GM23338 (cell line): Measurements from ENCODE around the gene ALOX15. TPM values are rescaled to one million over a fixed set of nuclear protein-coding genes. Genes with fewer than 3 reads are reported as not detected.

ENCODE experiments used
- ATAC-seq: fragments of 200-7000 bp; cut with Tn5 transposase; 3 replicates; pipeline ENCODE4 v1.9.1; 2020
- DNase-seq: peaks from one replicate; pipeline ENCODE4 v3.0.0-alpha.2; 2015; ENCODE audit warnings: low spot score
- H2AFZ ChIP-seq: fragments of 200-600 bp; sonication (generic); 2 replicates; pipeline ENCODE4 v1.8.0; 2016; ENCODE audit warnings: antibody characterized with exemption, mild to moderate bottlenecking, moderate library complexity
- H3F3A ChIP-seq: fragments of 200-600 bp; sonication (generic); replicated peaks from 2 replicates; pipeline ENCODE4 v1.8.0; 2017; ENCODE audit warnings: antibody characterized with exemption, mixed run types, low read depth
- H3K27ac ChIP-seq: fragments of 200-600 bp; sonication (generic); 2 replicates; pipeline ENCODE4 v1.6.1; 2016; ENCODE audit warnings: low read depth
- H3K27me3 ChIP-seq: fragments of 200-600 bp; sonication (generic); 2 replicates; pipeline ENCODE4 v1.8.0; 2016; ENCODE audit warnings: mild to moderate bottlenecking, mixed run types, moderate library complexity; ENCODE audit not compliant: insufficient read depth
- H3K36me3 ChIP-seq: fragments of 200-600 bp; sonication (generic); 2 replicates; pipeline ENCODE4 v1.8.0; 2016; ENCODE audit warnings: mild to moderate bottlenecking; ENCODE audit not compliant: insufficient read depth
- H3K4me1 ChIP-seq: fragments of 200-600 bp; sonication (generic); 2 replicates; pipeline ENCODE4 v1.8.0; 2016; ENCODE audit warnings: mild to moderate bottlenecking, moderate library complexity; ENCODE audit not compliant: insufficient read depth
- H3K4me2 ChIP-seq: fragments of 200-600 bp; sonication (generic); 2 replicates; pipeline ENCODE4 v1.7.1; 2017; ENCODE audit warnings: mixed run types
- H3K4me3 ChIP-seq: fragments of 200-600 bp; sonication (generic); 2 replicates; pipeline ENCODE4 v1.6.1; 2016; ENCODE audit warnings: mixed run types
- H3K79me2 ChIP-seq: fragments of 200-600 bp; sonication (generic); replicated peaks from 2 replicates; pipeline ENCODE4 v1.8.0; 2017; ENCODE audit warnings: mild to moderate bottlenecking; ENCODE audit not compliant: insufficient read depth
- H3K9me2 ChIP-seq: fragments of 200-600 bp; sonication (generic); 2 replicates; pipeline ENCODE4 v1.8.0; 2017; ENCODE audit not compliant: insufficient read depth
- H4K20me1 ChIP-seq: fragments of 200-600 bp; sonication (generic); replicated peaks from 2 replicates; pipeline ENCODE4 v1.8.0; 2017; ENCODE audit warnings: mild to moderate bottlenecking; ENCODE audit not compliant: insufficient read depth
- H3K27ac Mint-ChIP-seq: 2 replicates; pipeline ENCODE4 v1.8.0; 2020; ENCODE audit warnings: inconsistent platforms, mild to moderate bottlenecking, moderate library complexity, mixed read lengths
- H3K27me3 Mint-ChIP-seq: 3 replicates; pipeline ENCODE4 v1.8.0; 2022; ENCODE audit warnings: low read depth, mild to moderate bottlenecking, moderate library complexity, mixed read lengths, inconsistent platforms; ENCODE audit not compliant: insufficient read depth, poor library complexity
- H3K36me3 Mint-ChIP-seq: 3 replicates; pipeline ENCODE4 v1.8.0; 2021; ENCODE audit warnings: low read depth, mild to moderate bottlenecking, inconsistent platforms, moderate library complexity, mixed read lengths
- H3K4me1 Mint-ChIP-seq: 3 replicates; pipeline ENCODE4 v1.8.0; 2020; ENCODE audit warnings: mild to moderate bottlenecking, inconsistent platforms, mixed read lengths
- H3K4me3 Mint-ChIP-seq: 3 replicates; pipeline ENCODE4 v1.8.0; 2021; ENCODE audit warnings: moderate library complexity, mild to moderate bottlenecking, inconsistent platforms, mixed read lengths
- H3K9me3 Mint-ChIP-seq: 3 replicates; pipeline ENCODE4 v1.8.0; 2020; ENCODE audit warnings: moderate library complexity, mild to moderate bottlenecking, inconsistent platforms, mixed read lengths
- CREB1 ChIP-seq: fragments of 250-450 bp; sonication (Bioruptor Pico); IDR thresholded peaks from 2 replicates; pipeline ENCODE4 v1.5.0; 2020; ENCODE audit warnings: low read depth, mild to moderate bottlenecking, moderate library complexity
- CTCF ChIP-seq, 2 experiments: fragments of 200-600 bp in 1 of 2; sonication (generic) in 1 of 2; conservative IDR thresholded peaks; 2 replicates each; pipeline versions ENCODE4 v1.5.1 to v1.6.1; 2016 to 2017; ENCODE audit warnings: antibody characterized with exemption in 2 of 2, low read depth in 2 of 2, mild to moderate bottlenecking in 2 of 2, moderate library complexity in 1 of 2
- ETS1 ChIP-seq: IDR thresholded peaks from 2 replicates; pipeline ENCODE4 v1.6.1; 2016; ENCODE audit warnings: antibody characterized with exemption
- EZH2 ChIP-seq: fragments of 200-600 bp; sonication (generic); IDR thresholded peaks from one replicate; pipeline ENCODE4 v1.8.0; 2017; ENCODE audit warnings: antibody characterized with exemption, mild to moderate bottlenecking, low read depth; ENCODE audit not compliant: unreplicated experiment
- EZH2phosphoT487 ChIP-seq: fragments of 200-600 bp; sonication (generic); IDR thresholded peaks from one replicate; pipeline ENCODE4 v1.8.1; 2018; ENCODE audit warnings: antibody characterized with exemption; ENCODE audit not compliant: unreplicated experiment
- JUNB ChIP-seq: IDR thresholded peaks from one replicate; pipeline ENCODE4 v1.6.1; 2016; ENCODE audit warnings: antibody characterized with exemption; ENCODE audit not compliant: unreplicated experiment
- NANOG ChIP-seq: IDR thresholded peaks from 2 replicates; pipeline ENCODE4 v1.6.1; 2016; ENCODE audit warnings: antibody characterized with exemption, borderline replicate concordance
- POLR2AphosphoS5 ChIP-seq: IDR thresholded peaks from 2 replicates; pipeline ENCODE4 v1.6.1; 2016; ENCODE audit warnings: antibody characterized with exemption, low read depth
- REST ChIP-seq: IDR thresholded peaks from one replicate; pipeline ENCODE4 v1.6.1; 2018; ENCODE audit warnings: antibody characterized with exemption; ENCODE audit not compliant: unreplicated experiment
- STAT1 ChIP-seq: IDR thresholded peaks from one replicate; pipeline ENCODE4 v1.6.1; 2016; ENCODE audit warnings: antibody characterized with exemption; ENCODE audit not compliant: unreplicated experiment
- ZNF114 ChIP-seq: fragments of 250-450 bp; sonication (Bioruptor Pico); IDR thresholded peaks from 2 replicates; pipeline ENCODE4 v1.5.0; 2020; ENCODE audit warnings: mild to moderate bottlenecking, moderate library complexity
- ZNF462 ChIP-seq: fragments of 250-450 bp; sonication (Bioruptor Pico); IDR thresholded peaks from 2 replicates; pipeline ENCODE4 v1.5.0; 2020; ENCODE audit warnings: mild to moderate bottlenecking, moderate library complexity
- polyA plus RNA-seq: library from polyadenylated mRNA; unstranded; fragments of >200 nt; fragmentation: Nextera tagmentation; extraction: Ambion mirVana; gene quantifications from 2 replicates; pipeline ENCODE4 v1.2.1, GENCODE V29; 2016
- total RNA-seq: library from RNA; depleted of rRNA; stranded (reverse); fragments of >200 nt; shearing (Covaris generic); gene quantifications from 2 replicates; pipeline ENCODE4 v1.2.3, GENCODE V29; 2014

ALOX15 gene
- total and polyA plus RNA-seq, 2 experiments from 2014 or later = 1.2 to 1.4 TPM

GRCh38 chr17:4667166-4667565, 25.7 kb upstream of the ALOX15 start (continued):
- no peak for TF ChIP-seq NANOG
- no peak for TF ChIP-seq EZH2phosphoT487
- TF ChIP-seq EZH2 = no peak
- TF ChIP-seq JUNB = no peak
- no peak for TF ChIP-seq ETS1
- no peak for TF ChIP-seq STAT1
- TF ChIP-seq CREB1 (CRISPR knock-in tag) = no peak
- no peak for TF ChIP-seq ZNF114 (CRISPR knock-in tag)
- TF ChIP-seq POLR2AphosphoS5 = no peak
- TF ChIP-seq CTCF (conservative IDR thresholded peaks at IDR 0.05; ENCODE audit: low read depth in 2 of 2) = no peak
- TF ChIP-seq REST = no peak

- no peaks in the 10 kb centered on the region for H3K9me2 ChIP-seq
- H2AFZ ChIP-seq = no peak overlapping the region
- Mint-ChIP-seq H3K4me1 (peaks cover 18% of the 10 kb centered on the region), H3K4me3 (no peak overlapping the region), H3K9me3 (no peaks in the 10 kb centered on the region), H3K36me3 (peaks cover 18% of the 10 kb centered on the region), H3K27me3 (peaks cover 3% of the 10 kb centered on the region), H3K27ac (no peak overlapping the region)
- no peak for DNase-seq
- H3K27ac ChIP-seq = no peak overlapping the region
- ATAC-seq = no peak
- H3K27me3 ChIP-seq = no peaks in the 10 kb centered on the region
- no peak overlapping the region for H3K4me2 ChIP-seq
- peaks cover 10% of the 10 kb centered on the region for H3K4me1 ChIP-seq
- H3K79me2 ChIP-seq = no peaks in the 10 kb centered on the region
- no peak for TF ChIP-seq ETS1
- TF ChIP-seq EZH2phosphoT487 = no peak
- TF ChIP-seq ZNF462 (CRISPR knock-in tag) = no peak
- no peak for TF ChIP-seq STAT1
- no peak for TF ChIP-seq EZH2
- peaks cover 4% of the 10 kb centered on the region; the same call in 1 of the 2 replicates for H3K36me3 ChIP-seq
- H3F3A ChIP-seq = no peaks in the 10 kb centered on the region; the same call in none of the 2 replicates
- H4K20me1 ChIP-seq = 0 out of 2 replicates have a peak, but pooled peaks cover 5% of the 10 kb centered on the region
- no peak overlapping the region for H3K4me3 ChIP-seq
These were observed 24.8 kb upstream of the ALOX15 start for GRCh38 chr17:4666296-4666695.
